NAMALWA (cell line): Measurements from ENCODE around the gene CPZ.
"Not testable (repeated sequence)": the region's sequence is repeated elsewhere in the genome, so short reads cannot be mapped to it uniquely, and the experiment has no call there.

Experiments used
- DNase-seq: peaks from one replicate; pipeline ENCODE4 v3.0.0-alpha.2; 2015; ENCODE audit warnings: low spot score

CPZ gene

DNA sequence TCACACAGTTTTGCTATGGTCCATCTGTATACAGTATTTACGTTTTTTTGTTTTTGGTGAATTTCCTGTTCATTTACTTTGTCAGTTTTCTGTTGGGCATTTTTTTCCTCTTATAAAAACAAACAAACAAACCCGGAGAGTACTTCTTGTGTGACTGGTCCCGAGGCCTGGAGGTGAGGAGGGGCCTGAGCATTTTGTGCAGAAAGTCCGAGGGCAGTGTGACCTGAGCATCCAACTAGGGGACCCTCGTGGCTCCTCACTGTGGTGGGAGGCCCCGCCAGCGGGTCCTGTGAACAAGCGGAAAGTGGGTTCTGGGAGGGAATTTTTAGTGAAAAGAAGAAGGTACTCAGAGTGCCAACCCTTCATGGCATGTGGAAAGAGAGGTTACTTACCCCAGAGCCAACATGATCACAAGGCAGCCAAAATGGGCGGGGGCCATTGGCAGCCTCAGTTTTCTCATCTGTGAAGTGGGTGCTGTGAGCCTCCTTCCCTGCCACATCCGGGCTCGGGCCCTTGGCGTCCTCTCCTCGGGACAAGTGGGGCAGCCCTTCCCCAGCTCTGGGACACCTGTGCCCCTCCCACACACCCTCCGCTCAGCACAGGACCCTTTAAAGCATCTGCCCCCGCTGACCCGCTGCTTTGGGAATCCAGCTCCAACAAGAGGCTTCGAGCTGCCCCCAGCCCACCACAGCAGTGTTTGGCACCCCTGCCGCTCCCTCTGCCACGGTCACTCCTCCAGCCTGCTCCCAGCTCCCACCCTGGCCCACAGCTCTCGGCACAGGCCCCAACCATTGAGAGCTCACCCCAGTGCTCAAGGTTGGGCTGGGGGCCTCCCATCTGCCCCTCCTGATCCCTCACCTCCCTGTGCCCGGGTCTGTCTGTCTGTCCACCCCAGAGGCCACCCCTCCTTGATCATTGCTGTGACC, 35.2 kb upstream of the CPZ start:
- DNase-seq = no peak

DNA sequence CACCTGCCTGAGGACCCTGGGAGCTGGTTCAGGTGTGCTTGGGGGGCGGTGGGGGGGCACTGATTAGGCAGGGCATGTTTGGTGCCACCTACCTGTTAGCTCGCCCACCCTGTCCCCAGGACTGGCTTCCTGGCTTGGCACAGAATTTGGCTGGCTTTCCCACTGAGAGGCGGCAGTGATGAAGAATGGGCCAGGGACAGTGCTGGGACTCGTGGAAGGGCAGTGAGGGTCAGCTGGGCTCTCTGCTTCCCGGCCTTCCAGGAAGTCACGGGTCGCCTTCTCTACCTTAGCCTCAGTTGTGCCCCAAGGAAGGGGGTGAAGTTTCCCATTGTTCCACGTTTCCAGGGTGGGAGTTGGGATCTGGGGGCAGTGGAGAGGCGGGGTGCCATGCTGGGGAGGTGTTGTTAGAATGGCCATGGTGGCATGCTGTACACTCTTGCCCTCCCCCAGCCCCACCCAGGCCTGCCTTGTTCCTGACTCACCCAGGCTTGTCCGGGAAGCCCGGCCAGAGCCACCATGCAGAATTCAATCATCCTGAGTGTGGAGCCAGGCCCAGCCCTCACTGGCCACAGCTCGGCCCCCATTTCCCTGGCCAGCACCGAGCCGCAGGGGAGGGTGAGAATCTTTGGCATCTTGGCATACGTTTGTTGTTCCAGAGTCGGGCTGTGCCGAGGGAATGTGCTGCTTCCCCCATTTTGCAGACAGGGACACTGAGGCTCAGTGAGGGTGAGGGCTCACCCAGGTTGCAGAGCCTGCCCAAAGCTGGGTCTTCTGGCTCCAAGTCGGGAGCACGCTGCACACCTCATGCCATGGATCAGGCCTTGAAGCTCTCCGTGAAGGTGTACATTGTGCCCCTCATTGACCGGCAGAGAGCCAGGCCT, 34.2 kb upstream of the CPZ start:
- DNase-seq = no peak

GRCh38 chr4:8559011-8559410, 33.6 kb upstream of the CPZ start:
- DNase-seq = no peak

DNA sequence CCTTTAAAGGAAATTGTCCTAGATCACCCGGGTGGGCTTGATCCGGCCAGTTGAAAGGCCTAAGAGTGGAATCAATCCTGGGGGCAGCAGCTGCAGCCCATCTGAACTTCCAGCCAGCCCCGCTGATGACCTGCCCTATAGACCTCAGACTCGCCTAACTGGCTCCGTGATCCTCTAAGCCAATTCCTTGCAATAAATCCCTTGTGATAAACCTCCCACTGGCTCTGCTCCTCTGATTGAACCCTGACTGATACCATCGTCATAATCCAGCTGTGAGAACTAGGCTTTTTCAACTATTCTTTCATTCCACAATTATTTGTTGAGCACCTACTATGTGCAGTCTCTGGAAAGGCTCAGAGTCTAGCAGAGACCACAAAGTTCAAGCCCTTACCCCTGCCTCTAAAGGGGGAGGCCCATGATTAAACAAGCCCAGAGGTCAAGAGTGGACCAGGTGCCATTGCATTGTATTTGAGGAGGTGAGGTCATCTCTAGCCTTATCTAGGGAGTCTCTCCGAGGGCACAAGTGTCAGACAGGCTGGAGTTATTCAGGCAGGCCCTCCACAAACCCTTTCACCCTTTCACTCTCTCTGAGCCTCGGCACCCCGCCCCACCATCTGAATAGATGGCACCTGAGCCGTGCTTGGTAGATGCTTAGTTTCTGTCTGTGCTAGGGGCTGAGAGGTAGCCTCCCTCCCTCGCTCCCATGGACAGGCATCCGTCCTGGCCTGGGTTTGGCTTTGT, 32.9 kb upstream of the CPZ start:
- no peak for DNase-seq

DNA sequence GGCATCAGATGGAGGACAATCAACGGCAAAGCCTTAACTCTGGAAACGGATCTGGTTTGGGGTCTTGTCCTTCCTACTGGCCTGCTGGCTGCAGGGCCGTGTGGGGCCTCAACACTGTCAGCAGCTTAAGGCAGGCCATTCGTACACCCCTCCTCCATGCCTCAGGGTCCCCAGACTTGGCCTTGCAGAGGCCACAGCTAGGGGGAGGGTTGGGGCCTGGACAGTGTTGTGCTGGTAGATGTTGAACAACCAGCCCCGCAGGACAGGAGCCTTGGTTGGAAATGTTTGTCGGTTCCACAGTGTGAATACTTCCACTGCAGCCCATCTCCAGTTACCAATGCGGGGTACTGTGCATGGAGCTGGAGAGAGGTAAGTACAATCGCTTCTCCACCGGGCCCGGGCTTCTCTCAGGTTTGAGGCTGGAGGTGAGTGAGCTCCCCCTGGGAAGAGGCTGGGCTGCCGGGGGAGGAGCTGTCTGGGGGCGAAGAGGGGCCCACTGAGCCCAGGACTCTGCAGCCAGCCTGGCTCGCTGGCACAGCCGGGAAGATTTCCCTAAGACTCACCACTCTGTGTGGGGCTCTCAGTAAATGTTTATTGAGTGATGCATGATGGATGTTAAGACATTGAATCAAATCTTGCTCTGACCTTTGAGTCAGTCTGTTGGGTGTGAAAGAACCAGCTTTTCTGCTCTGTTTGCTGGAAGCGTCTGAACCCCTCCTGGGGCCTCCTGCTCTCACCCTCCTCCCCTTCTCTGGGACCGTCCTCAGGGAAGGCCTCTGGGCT, 32.1 kb upstream of the CPZ start:
- no peak for DNase-seq

DNA sequence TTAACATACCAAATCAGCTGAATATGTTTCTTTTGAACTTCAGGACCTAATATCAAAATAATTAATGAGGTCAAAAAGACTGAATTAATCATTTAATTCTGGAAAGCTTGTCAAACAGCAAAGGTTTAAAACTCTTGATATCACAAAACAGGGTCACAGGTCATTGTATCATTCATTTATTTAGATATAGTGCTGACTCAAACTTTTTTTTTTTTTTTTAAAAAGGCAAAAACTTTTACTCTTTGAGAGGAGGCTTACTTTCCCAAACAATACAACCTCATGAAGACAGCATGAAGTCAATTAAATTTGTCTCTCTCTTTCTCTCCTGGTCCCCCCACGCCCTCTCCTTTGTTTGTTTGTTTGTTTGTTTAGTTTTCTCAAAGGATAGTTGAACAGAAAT, 28.0 kb upstream of the CPZ start:
- no peak for DNase-seq

GRCh38 chr4:8568068-8568668, 24.4 kb upstream of the CPZ start:
- DNase-seq = no peak

DNA sequence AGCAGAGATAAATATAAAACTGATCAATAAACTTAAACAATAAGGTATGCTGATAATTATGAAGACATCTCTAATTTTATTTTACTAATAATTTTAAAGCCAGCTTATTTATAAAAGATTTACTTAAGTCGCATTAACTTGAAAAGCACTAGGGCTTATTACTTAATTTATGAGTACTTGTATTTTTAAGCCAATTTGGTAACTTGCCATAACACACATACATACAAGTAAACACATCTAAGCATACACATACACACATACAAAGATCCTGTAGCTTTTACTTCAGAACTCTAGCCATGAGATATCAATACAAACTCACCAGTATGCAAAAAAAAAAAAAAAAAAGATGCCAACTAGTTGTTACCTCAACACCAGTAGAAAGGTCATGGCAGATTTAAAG, 22.4 kb upstream of the CPZ start:
- DNase-seq = no peak

GRCh38 chr4:8571702-8572685, 20.6 kb upstream of the CPZ start:
- no peak for DNase-seq

GRCh38 chr4:8573266-8573665, 19.3 kb upstream of the CPZ start:
- DNase-seq = no peak

GRCh38 chr4:8574796-8575370, 17.7 kb upstream of the CPZ start:
- DNase-seq = no peak

DNA sequence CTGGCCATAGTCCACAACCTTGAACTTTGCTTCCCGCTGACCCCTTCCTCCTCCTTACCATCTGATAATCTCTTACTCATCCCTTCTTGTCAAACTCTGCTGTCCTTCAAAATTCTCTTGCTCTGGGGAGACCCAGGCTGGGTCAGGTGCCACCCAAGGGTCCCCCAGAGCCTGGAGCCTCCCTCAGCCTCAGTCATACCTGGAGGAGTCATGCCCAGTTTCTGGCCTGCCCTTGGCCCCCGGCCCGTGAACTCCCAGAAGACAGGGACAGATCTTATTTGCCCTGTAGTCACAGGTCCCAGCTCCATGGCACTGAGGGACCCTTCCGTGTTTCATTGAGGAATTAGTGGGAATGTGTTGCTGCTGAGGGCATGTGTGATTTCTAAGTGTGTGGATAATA, 17.1 kb upstream of the CPZ start:
- DNase-seq = no peak

DNA sequence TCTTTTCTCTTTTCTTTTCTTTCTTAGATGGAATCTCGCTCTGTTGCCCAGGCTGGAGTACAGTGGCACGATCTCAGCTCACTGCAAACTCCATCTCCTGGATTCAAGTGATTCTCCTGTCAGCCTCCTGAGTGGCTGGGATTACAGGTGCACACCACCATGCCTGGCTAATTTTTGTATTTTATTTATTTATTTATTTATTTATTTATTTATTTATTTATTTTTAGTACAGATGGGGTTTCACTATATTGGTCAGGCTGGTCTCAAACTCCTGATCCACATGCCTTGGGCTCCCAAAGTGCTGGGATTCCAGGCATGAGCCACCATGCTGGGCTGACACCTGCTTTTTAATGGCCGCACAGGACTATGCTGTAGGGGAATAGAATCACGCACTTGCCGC, 16.0 kb upstream of the CPZ start:
- DNase-seq = not testable (repeated sequence)

DNA sequence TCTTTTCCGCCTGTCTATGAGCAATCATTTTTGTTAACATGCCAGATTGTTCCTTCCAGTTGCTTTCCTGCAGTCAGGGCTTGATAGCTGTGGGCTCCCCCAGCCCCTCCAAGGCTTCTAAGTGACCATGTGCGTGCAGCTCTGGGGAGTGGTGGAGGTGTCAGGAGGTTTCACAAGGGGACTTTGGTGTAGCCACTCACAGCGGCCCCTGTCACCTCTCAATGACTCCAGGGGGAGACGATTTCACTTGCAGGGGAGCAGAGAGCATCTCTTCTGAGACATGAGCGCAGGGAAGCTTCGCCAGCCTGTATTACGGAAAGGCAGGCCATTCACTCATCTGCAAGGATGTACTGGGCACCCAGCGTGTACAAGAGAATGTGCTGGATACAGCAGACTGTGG, 15.5 kb upstream of the CPZ start:
- DNase-seq = no peak

DNA sequence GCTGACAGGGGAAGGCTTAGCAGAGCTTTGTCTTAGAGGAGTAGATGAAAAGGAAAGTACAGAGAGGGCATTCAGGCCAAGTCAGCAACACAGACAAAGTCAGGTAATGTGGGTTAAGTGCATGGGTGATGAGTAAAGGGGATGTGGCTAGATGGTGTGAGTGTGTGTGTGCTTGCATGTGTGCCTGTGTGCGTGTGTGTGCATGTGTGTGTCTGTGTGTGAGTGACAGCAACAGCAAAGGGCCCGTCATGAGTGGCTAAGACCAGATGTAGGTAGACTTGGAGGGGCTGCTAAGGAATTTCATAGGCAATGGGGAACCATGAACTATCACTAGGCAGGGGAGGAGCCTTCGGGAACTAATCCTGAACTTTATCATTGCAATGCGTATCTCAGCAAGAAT, 14.6 kb upstream of the CPZ start:
- no peak for DNase-seq

GRCh38 chr4:8578717-8579116, 13.8 kb upstream of the CPZ start:
- DNase-seq = no peak

- DNase-seq = no peak
Observed at GRCh38 chr4:8579526-8580320, 12.8 kb upstream of the CPZ start.

DNA sequence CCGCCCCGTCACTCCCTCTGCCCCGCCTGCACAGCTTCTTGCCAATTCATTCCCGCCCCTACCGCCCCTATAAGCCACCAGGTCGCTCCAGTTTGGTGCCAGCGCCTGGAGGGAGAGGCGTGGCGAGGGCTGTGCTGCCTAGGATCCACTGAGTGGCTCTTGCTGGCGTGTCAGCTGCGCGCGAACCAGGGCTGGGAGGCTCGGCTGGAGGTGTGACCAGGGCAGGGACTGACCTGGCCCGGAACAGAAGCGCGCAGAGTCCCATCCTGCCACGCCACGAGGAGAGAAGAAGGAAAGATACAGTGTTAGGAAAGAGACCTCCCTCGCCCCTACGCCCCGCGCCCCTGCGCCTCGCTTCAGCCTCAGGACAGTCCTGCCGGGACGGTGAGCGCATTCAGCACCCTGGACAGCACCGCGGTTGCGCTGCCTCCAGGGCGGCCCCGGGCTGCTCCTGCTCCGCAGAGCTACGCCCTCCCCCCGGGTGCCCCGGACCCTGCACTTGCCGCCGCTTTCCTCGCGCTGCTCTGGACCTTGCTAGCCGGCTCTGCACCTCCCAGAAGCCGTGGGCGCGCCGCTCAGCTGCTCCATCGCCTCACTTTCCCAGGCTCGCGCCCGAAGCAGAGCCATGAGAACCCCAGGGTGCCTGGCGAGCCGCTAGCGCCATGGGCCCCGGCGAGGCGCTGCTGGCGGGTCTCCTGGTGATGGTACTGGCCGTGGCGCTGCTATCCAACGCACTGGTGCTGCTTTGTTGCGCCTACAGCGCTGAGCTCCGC, 12.1 kb upstream of the CPZ start, which contains the start of gene GPR78:
TSS of gene GPR78 (plus strand) at position 72 of the 773 bp plus-strand sequence. CDS start at position 663, 591 bp downstream.
- no peak for DNase-seq
